ENCODE results near the gene DLGAP1.

DNA sequence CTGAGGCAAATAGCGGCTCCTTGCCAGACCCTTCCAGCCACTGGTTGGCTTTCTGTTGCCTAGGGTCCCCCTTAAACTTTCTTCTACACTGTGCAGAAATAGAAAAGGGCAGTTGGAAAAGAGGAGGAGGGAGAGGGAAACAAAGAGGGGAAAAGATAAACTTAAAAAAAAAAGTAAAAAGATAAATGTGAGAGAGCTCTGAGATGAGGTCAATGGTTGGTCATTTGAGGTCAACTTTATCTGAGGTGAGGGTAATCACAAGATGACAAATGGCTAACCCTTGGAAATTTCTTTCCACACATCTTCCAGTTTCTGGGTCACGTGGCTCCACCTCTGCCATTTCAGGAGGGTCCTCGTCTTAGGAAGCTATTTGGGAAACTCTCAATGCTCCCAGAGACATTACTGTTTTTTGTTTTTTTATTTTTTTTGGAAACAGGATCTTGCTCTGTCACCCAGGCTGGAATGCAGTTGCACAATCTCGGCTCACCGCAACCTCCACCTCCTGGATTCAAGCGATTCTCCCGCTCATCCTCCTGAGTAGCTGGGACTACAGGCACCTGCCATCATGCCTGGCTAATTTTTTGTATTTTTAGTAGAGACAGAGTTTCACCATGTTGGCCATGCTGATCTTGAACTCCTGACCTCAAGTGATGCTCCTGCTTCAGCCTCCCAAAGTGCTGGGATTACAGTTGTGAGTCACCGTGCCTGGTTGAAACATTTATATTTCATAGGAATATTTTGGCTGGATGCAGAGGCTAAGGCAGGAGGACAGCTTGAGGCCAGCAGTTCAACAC, 805.3 kb downstream of the DLGAP1 start:
- no peak for TF ChIP-seq POLR2A (IDR thresholded peaks at IDR 0.05)
- TF ChIP-seq, protein P1, sequence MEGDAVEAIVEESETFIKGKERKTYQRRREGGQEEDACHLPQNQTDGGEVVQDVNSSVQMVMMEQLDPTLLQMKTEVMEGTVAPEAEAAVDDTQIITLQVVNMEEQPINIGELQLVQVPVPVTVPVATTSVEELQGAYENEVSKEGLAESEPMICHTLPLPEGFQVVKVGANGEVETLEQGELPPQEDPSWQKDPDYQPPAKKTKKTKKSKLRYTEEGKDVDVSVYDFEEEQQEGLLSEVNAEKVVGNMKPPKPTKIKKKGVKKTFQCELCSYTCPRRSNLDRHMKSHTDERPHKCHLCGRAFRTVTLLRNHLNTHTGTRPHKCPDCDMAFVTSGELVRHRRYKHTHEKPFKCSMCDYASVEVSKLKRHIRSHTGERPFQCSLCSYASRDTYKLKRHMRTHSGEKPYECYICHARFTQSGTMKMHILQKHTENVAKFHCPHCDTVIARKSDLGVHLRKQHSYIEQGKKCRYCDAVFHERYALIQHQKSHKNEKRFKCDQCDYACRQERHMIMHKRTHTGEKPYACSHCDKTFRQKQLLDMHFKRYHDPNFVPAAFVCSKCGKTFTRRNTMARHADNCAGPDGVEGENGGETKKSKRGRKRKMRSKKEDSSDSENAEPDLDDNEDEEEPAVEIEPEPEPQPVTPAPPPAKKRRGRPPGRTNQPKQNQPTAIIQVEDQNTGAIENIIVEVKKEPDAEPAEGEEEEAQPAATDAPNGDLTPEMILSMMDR (IDR thresholded peaks at IDR 0.05): no peak
- peak in 1 of 4 donors; percentile 8 for TF ChIP-seq POLR2AphosphoS5 (IDR thresholded peaks at IDR 0.05)
